Neural crest cell (in vitro differentiated cells): Measurements from ENCODE around the gene TSPO. TPM values are rescaled to one million over a fixed set of nuclear protein-coding genes. Genes with fewer than 3 reads are reported as not detected.
"Not testable (repeated sequence)": the region's sequence is repeated elsewhere in the genome, so short reads cannot be mapped to it uniquely, and the experiment has no call there.

Experiments
- DNase-seq: peaks from one replicate; pipeline ENCODE4 v3.0.0; 2021; ENCODE audit warnings: low read depth, mixed read lengths, low spot score
- H3K27ac Mint-ChIP-seq: one replicate; pipeline ENCODE4 v1.8.0; 2021; ENCODE audit warnings: mild to moderate bottlenecking, mixed read lengths; ENCODE audit not compliant: unreplicated experiment
- H3K27me3 Mint-ChIP-seq: 2 replicates; pipeline ENCODE4 v1.8.0; 2021; ENCODE audit warnings: low read depth, mild to moderate bottlenecking, mixed read lengths
- H3K36me3 Mint-ChIP-seq: 2 replicates; pipeline ENCODE4 v1.8.0; 2021; ENCODE audit warnings: low read depth, mild to moderate bottlenecking, mixed read lengths
- H3K4me1 Mint-ChIP-seq: 2 replicates; pipeline ENCODE4 v1.8.0; 2021; ENCODE audit warnings: mixed read lengths
- H3K4me3 Mint-ChIP-seq: one replicate; pipeline ENCODE4 v1.8.0; 2021; ENCODE audit warnings: mild to moderate bottlenecking, mixed read lengths
- H3K9me3 Mint-ChIP-seq: 2 replicates; pipeline ENCODE4 v1.8.0; 2021; ENCODE audit warnings: mixed read lengths
- CTCF ChIP-seq: fragments of 200-600 bp; sonication (generic); conservative IDR thresholded peaks from 2 replicates; pipeline ENCODE4 v1.5.0; 2021; ENCODE audit warnings: antibody characterized with exemption, mild to moderate bottlenecking
- total RNA-seq: library from RNA; stranded (reverse); gene quantifications from 2 replicates; pipeline ENCODE4 v1.2.1, GENCODE V29; 2021

Gene TSPO
- total RNA-seq, 1 donor from 2014 or later = 12.3 TPM

- H3K27me3 Mint-ChIP-seq = no peaks in the 10 kb centered on the region
- H3K9me3 Mint-ChIP-seq = no peaks in the 10 kb centered on the region
- no peak for TF ChIP-seq CTCF
- peaks cover 1% of the 10 kb centered on the region for H3K4me1 Mint-ChIP-seq
- H3K4me3 Mint-ChIP-seq = no peak overlapping the region
- H3K36me3 Mint-ChIP-seq = peaks cover 13% of the 10 kb centered on the region
- DNase-seq = no peak
- H3K27ac Mint-ChIP-seq = no peak overlapping the region
These were observed 15.8 kb upstream of the TSPO start for GRCh38 chr22:43135565-43135964.

- H3K27ac Mint-ChIP-seq = no peak overlapping the region
- peak; percentile 72 for TF ChIP-seq CTCF
- H3K9me3 Mint-ChIP-seq = no peaks in the 10 kb centered on the region
- peak; percentile 55 for DNase-seq
- H3K4me1 Mint-ChIP-seq = peaks cover 8% of the 10 kb centered on the region
- H3K36me3 Mint-ChIP-seq = peaks cover 16% of the 10 kb centered on the region
- H3K27me3 Mint-ChIP-seq = no peaks in the 10 kb centered on the region
- peak overlapping the region; percentile 57 for H3K4me3 Mint-ChIP-seq
These were observed 15.1 kb upstream of the TSPO start for GRCh38 chr22:43136255-43136654.

GRCh38 chr22:43136801-43137200 is 14.6 kb upstream of the TSPO start:
- H3K36me3 Mint-ChIP-seq = peaks cover 16% of the 10 kb centered on the region
- H3K9me3 Mint-ChIP-seq = no peaks in the 10 kb centered on the region
- H3K27ac Mint-ChIP-seq = no peak overlapping the region
- no peak for DNase-seq
- peaks cover 10% of the 10 kb centered on the region for H3K4me1 Mint-ChIP-seq
- H3K27me3 Mint-ChIP-seq = no peaks in the 10 kb centered on the region
- TF ChIP-seq CTCF = no peak
- H3K4me3 Mint-ChIP-seq = no peak overlapping the region

- peak; percentile 65 for DNase-seq
- Mint-ChIP-seq H3K4me3 (peak within 1 kb of the TSS; percentile 85), H3K27me3 (peaks cover 5% of the 10 kb centered on the region), H3K4me1 (peaks cover 22% of the 10 kb centered on the region), H3K27ac (peak within 1 kb of the TSS; percentile 98), H3K9me3 (no peaks in the 10 kb centered on the region), H3K36me3 (peaks cover 4% of the 10 kb centered on the region)
- no peak for TF ChIP-seq CTCF
These were observed 8.3 kb upstream of the TSPO start, which contains the start of gene MCAT for GRCh38 chr22:43142880-43143562. Gene MCAT (minus strand): TSS chr22:43143398. CDS start chr22:43143348, 50 bp downstream.

GRCh38 chr22:43144949-43145348 is 6.4 kb upstream of the TSPO start:
- Mint-ChIP-seq H3K27ac (no peak overlapping the region), H3K36me3 (peaks cover 4% of the 10 kb centered on the region), H3K4me1 (peaks cover 22% of the 10 kb centered on the region), H3K4me3 (peak overlapping the region; percentile 72), H3K9me3 (no peaks in the 10 kb centered on the region), H3K27me3 (peaks cover 7% of the 10 kb centered on the region)
- no peak for DNase-seq
- TF ChIP-seq CTCF = no peak

- not testable (repeated sequence) for H3K27me3 Mint-ChIP-seq
These were observed 6.0 kb upstream of the TSPO start for GRCh38 chr22:43145371-43145770.

GRCh38 chr22:43146332-43146731 is 5.0 kb upstream of the TSPO start:
- peaks cover 10% of the 10 kb centered on the region for H3K27me3 Mint-ChIP-seq
- H3K4me3 Mint-ChIP-seq, DNase-seq, H3K27ac Mint-ChIP-seq, H3K36me3 Mint-ChIP-seq, H3K9me3 Mint-ChIP-seq: not testable (repeated sequence)
- H3K4me1 Mint-ChIP-seq = peaks cover 19% of the 10 kb centered on the region

More at GRCh38 chr22:43145371-43145770, 6.0 kb upstream of the TSPO start:
- not testable (repeated sequence) for H3K36me3 Mint-ChIP-seq, H3K27ac Mint-ChIP-seq, DNase-seq, H3K9me3 Mint-ChIP-seq, H3K4me3 Mint-ChIP-seq
- peaks cover 22% of the 10 kb centered on the region for H3K4me1 Mint-ChIP-seq
